ENCODE measurements around the gene DCAF11.

Gene DCAF11

DNA sequence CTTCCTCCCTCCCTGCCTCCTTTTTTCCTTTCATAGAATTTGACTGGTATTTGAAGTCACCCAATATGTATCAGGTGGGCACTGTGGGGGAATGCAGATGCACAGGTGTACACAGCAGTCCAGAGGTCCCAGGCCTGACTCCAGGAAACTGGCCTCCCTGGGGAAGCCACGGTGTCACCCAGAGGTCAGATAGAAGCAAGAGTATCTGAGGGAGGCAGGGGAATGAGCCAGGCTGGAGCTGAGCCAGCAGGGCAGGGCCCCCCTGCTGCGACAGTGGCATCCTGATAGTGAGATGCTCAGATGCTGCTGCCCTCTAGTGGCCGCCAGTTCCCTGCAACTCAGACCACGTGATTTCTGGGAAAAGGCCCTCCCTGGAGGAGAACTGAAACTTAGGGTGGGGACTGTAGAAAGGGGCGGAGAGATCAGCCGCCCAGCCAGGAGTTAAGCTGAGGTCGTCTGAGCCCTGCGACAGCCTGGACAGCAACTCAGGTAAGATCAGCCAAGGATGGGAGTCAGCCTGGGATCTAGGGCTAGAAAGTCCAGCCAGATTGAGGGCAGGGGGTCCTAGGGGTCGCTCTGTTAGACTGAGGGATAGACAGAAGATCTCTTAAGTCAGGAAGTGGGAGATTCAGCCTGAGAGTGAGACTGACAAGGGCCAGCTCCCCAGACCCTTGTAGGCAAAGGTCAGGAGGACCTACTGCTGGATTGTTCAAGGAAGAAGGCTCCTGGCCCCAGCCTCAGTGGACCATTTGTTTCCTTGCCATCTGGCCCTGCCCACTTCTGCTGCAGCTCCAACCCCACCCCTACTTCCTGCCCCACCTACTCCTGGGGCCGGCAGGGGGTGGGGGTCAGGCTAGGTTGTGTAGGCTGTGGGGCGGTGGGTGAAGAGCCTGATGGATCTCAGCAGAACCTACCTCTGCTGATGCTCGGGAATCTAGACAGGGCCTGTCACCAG is 46.5 kb downstream of the DCAF11 start, which contains the start of gene IRF9:
Gene IRF9, plus strand, starts transcription at position 416 of the 955 bp plus-strand sequence. CDS start 880 bp downstream, outside the sequence.
- peak; percentile 98 for DNase-seq (ENCODE audit: low read depth)

DNA sequence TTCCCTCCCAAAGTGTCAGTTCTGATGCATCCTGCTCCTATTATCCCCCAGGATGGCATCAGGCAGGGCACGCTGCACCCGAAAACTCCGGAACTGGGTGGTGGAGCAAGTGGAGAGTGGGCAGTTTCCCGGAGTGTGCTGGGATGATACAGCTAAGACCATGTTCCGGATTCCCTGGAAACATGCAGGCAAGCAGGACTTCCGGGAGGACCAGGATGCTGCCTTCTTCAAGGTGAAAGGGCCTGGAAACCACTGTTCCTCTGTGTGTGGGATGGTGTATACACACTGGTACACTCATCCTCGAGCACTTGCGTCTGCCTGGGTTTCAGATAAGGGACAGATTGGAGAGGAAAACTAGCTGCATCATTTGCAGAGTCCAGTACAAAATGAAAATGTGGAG is 47.5 kb downstream of the DCAF11 start:
- no peak for DNase-seq (ENCODE audit: low read depth)

DNA sequence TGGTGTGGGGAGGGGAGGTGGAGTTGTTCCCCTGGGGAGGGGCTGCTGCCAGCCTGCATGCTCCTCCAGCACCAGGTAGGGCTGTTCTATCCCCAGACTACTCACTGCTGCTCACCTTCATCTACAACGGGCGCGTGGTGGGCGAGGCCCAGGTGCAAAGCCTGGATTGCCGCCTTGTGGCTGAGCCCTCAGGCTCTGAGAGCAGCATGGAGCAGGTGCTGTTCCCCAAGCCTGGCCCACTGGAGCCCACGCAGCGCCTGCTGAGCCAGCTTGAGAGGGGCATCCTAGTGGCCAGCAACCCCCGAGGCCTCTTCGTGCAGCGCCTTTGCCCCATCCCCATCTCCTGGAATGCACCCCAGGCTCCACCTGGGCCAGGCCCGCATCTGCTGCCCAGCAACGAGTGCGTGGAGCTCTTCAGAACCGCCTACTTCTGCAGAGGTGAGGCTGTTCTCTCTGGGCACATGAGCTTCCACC is 50.0 kb downstream of the DCAF11 start:
- no peak for DNase-seq (ENCODE audit: low read depth)

DNA sequence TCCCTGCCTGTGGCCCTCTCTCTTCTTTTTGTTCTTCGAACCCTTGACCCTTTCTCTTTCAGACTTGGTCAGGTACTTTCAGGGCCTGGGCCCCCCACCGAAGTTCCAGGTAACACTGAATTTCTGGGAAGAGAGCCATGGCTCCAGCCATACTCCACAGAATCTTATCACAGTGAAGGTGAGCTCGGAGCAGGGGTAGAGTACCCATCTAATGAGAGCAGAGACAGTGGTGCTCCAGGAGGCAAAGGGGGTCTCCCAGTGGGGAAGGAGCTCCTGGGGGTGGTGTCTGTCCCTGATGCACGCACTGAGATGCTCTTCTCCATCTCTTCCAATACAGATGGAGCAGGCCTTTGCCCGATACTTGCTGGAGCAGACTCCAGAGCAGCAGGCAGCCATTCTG is 51.2 kb downstream of the DCAF11 start:
- DNase-seq (ENCODE audit: low read depth) = no peak

DNA sequence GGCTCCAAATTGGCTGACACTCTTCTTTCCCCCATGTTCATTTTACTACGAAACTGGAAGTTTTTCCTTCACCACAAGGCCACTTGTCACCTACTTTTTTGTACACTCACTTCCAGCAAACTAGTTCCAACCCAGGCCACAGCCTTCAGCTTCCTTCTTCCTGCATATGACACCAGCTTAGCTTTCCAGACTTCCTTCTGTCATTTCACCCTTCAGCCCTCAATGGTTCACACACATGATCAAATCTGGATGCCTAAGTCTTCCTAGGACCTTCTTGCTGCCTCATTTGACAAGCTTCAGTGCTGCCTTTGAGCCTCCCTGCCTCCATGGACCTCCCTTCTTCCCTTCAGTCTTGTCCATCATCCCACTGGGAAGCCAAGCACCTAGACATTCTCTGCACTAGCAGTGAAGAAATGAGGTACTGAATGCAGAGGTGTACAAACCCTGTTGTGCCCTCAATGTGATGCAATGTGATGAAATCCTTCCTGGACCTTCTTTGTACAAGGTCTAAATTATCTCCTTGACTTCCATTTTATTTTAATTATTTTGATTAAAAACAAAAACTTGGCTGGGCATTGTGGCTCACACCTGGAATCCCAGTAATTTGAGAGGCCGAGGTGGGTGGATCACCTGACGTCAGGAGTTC is 53.0 kb downstream of the DCAF11 start:
- DNase-seq (ENCODE audit: low read depth) = no peak

DNA sequence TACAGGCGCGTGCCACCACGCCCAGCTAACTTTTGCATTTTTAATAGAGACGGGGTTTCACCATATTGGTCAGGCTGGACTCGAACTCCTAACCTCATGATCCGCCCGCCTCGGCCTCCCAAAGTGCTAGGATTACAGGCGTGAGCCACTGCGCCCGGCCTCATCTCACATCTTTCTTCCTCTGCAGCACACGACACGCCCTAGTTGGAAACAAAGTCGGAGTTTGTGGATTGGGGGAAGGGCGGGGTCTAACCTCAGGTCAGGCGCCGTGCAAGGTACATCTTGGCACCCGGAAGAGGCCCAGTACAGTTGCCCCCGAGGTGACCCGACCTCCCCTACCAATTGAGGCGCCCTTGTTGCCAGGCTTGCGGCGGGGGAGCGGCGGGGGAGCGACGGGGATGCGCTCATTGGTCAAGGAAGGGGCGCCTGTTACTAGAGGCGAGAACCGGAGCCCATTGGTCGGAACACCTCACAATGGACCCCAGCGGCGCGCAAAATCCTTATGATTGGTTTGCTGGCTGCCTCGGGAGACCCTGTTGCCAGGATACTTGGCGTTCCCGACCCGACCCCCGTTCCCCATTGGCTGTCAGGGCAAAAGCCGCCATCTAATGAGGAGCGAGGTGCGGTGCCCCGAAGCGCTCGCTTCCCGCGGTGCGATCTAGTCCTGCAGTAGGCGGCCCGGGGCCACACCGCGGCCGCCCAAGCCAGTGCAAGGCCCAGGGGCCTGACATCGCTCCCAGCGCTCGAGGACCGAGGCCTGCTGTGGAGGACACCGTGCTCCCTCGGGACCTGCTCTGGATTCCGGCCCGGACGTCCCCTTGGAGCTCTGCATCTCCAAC is 57.1 kb downstream of the DCAF11 start, which contains the start of gene REC8:
Gene REC8, plus strand, starts transcription at position 659 of the 839 bp plus-strand sequence. CDS start 473 bp downstream, outside the sequence.
- DNase-seq (ENCODE audit: low read depth) = peak; percentile 58

DNA sequence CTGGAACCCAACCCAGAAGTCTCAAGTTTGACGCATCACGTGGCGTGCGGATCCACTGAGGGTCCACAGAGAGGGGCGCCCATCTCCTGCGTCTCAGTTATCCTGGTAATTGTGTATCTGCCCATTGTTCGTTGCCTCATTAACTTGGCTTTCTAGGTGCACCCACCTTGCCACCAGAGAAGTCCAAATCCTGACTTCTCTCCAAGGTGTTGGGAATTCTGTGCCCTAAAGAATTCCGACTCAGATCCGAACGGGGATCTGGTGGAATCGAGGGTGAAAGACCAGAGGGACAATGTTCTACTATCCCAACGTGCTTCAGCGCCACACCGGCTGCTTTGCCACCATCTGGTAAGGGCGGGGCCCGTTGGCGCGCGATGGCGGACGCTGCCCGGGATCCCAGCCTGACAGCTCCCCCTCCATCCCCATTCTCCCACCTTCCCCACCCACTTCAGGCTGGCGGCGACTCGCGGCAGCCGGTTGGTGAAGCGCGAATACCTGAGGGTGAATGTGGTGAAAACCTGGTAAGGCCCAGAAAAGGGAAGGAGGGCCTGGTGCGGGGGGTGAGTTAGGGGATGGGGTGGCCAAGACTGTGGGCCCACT is 57.8 kb downstream of the DCAF11 start:
- no peak for DNase-seq (ENCODE audit: low read depth)

DNA sequence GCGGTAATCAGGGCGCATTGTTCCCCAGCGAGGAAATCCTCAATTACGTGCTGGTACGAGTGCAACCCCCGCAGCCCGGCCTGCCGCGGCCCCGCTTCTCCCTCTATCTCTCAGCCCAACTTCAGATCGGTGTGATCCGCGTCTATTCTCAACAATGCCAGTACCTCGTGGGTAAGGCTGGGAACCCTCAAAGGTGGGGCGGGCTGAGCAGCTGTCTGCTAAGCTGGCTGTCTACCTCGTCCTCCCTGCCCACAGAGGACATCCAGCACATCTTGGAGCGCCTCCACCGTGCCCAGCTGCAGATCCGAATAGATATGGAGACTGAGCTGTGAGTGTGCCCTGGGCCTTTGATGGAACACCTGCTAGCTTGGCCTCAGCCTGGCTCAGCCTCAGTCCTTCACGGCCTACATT is 58.3 kb downstream of the DCAF11 start:
- DNase-seq (ENCODE audit: low read depth) = no peak
